ENCODE results near the gene TSC22D2. TPM values are rescaled to one million over a fixed set of nuclear protein-coding genes. Genes with fewer than 3 reads are reported as not detected.

TSC22D2 gene
- total RNA-seq, 1 donor from 2014 or later, result 18.1 TPM

Other genes with a start within 250 kb of the TSC22D2 start
- 81.8 and 88.2 TPM in 2 replicates for gene SERP1, start 138.2 kb downstream of the TSC22D2 start, total RNA-seq
- 93.0 and 93.7 TPM in 2 replicates for gene EIF2A, start 138.5 kb downstream of the TSC22D2 start, total RNA-seq
- gene SELENOT, start 195.0 kb downstream of the TSC22D2 start, total RNA-seq, result 131 TPM in 2 replicates

Data from T-helper 1 cell treated with Interleukin-12 subunit alpha and Interleukin-12 subunit beta and Interleukin-4 antibody, amounts not matched to agents 30 ng/mL and 1 ng/mL, for 36 hours (primary cell).